ENCODE results near the gene FKBP14. TPM values are rescaled to one million over a fixed set of nuclear protein-coding genes. Genes with fewer than 3 reads are reported as not detected.

FKBP14 gene
- total RNA-seq, 2 donors from 2014 or later = 9.6 to 22.7 TPM

GRCh38 chr7:30019387-30019786 lies 7.1 kb downstream of the FKBP14 start:
- no peak for ATAC-seq
- H3K4me3 ChIP-seq = no peak overlapping the region
- TF ChIP-seq POLR2A (IDR thresholded peaks at IDR 0.05) (no peak), CTCF (IDR thresholded peaks at IDR 0.05) (no peak)
- H3K36me3 ChIP-seq (replicated peaks in 1 of 2; ENCODE audit: insufficient read depth in 1 of 2, low read depth in 2 of 2) = peaks cover 0 to 3% of the 10 kb centered on the region in 2 donors
- H3K4me1 ChIP-seq = peaks cover 13% of the 10 kb centered on the region
- H3K9me3 ChIP-seq = no peaks in the 10 kb centered on the region
- WGBS, 2 donors = 53 to 54% methylated on average over 1 of the region's 1 CpG
- H3K27ac ChIP-seq = no peak overlapping the region
- no peak for DNase-seq
- intact Hi-C loops (cut with DNase I) = no loop called here
- no peaks in the 10 kb centered on the region for H3K27me3 ChIP-seq

- H3K9me3 ChIP-seq = no peaks in the 10 kb centered on the region
- intact Hi-C loops (cut with DNase I) = no loop called here
- TF ChIP-seq POLR2A (IDR thresholded peaks at IDR 0.05) (no peak), CTCF (IDR thresholded peaks at IDR 0.05) (no peak)
- H3K4me3 ChIP-seq = no peak overlapping the region
- DNase-seq = no peak
- no peaks in the 10 kb centered on the region for H3K27me3 ChIP-seq
- no peak for ATAC-seq
- H3K36me3 ChIP-seq (replicated peaks in 1 of 2; ENCODE audit: insufficient read depth in 1 of 2, low read depth in 2 of 2) = peaks cover 0 to 4% of the 10 kb centered on the region in 2 donors
- H3K27ac ChIP-seq = no peak overlapping the region
- H3K4me1 ChIP-seq = peaks cover 5% of the 10 kb centered on the region
Observed at GRCh38 chr7:30018451-30018850, 8.1 kb downstream of the FKBP14 start.

GRCh38 chr7:30012757-30013156 lies 13.7 kb downstream of the FKBP14 start:
- intact Hi-C loops (cut with DNase I) = no loop called here
- DNase-seq (no peak), ATAC-seq (no peak)
- Histone ChIP-seq H3K27ac (no peak overlapping the region), H3K27me3 (no peaks in the 10 kb centered on the region), H3K9me3 (no peaks in the 10 kb centered on the region), H3K4me1 (no peaks in the 10 kb centered on the region), H3K4me3 (no peak overlapping the region), H3K36me3 (replicated peaks in 1 of 2; ENCODE audit: insufficient read depth in 1 of 2, low read depth in 2 of 2) (peaks cover 3 to 4% of the 10 kb centered on the region in 2 donors)
- WGBS, 2 donors = 46 to 55% methylated on average over 3 of the region's 3 CpGs
- TF ChIP-seq POLR2A (IDR thresholded peaks at IDR 0.05) (no peak), CTCF (IDR thresholded peaks at IDR 0.05) (peak in 1 of 7 experiments; percentile 16)

GRCh38 chr7:30010021-30010420 lies 16.5 kb downstream of the FKBP14 start:
- peaks cover 1 to 3% of the 10 kb centered on the region in 2 donors for H3K36me3 ChIP-seq (replicated peaks in 1 of 2; ENCODE audit: insufficient read depth in 1 of 2, low read depth in 2 of 2)
- DNase-seq (no peak), ATAC-seq (no peak)
- TF ChIP-seq CTCF (IDR thresholded peaks at IDR 0.05) (no peak), POLR2A (IDR thresholded peaks at IDR 0.05) (no peak)
- H3K4me3 ChIP-seq = no peak overlapping the region
- WGBS, 2 donors = 82 to 83% methylated on average over 6 of the region's 6 CpGs
- H3K27me3 ChIP-seq = no peaks in the 10 kb centered on the region
- intact Hi-C loops (cut with DNase I) = no loop called here
- no peaks in the 10 kb centered on the region for H3K9me3 ChIP-seq
- H3K27ac ChIP-seq = no peak overlapping the region
- no peaks in the 10 kb centered on the region for H3K4me1 ChIP-seq

- Histone ChIP-seq H3K36me3 (replicated peaks in 1 of 2; ENCODE audit: insufficient read depth in 1 of 2, low read depth in 2 of 2) (peaks cover 0 to 3% of the 10 kb centered on the region in 2 donors), H3K27ac (no peak overlapping the region), H3K4me3 (no peak overlapping the region), H3K27me3 (no peaks in the 10 kb centered on the region), H3K9me3 (no peaks in the 10 kb centered on the region), H3K4me1 (no peaks in the 10 kb centered on the region)
- intact Hi-C loops (cut with DNase I) = no loop called here
- TF ChIP-seq POLR2A (IDR thresholded peaks at IDR 0.05) = no peak
- TF ChIP-seq CTCF (IDR thresholded peaks at IDR 0.05) = no peak
- no peak for DNase-seq
- WGBS, 2 donors = 53 to 55% methylated on average over 3 of the region's 3 CpGs
- no peak for ATAC-seq
Observed at GRCh38 chr7:30005464-30005863, 21.0 kb downstream of the FKBP14 start.

All from body of pancreas (tissue), 4 donors.